Common myeloid progenitor, CD34-positive (primary cell): ENCODE results near the gene LRRC32.
A peak's percentile ranks its signal among the peaks of the same experiment; 100 is the strongest.

Experiments used
- CTCF ChIA-PET: fragments of 350-600 bp; sonication (Branson Sonifier 250); formaldehyde crosslinking; loops from one replicate; lab custom pipeline; 2021; ENCODE audit warnings: antibody characterized with exemption; lab: Charles Lee
- POLR2A ChIA-PET: fragments of 350-600 bp; sonication (Branson Sonifier 250); formaldehyde crosslinking; loops from one replicate; lab custom pipeline; 2021; ENCODE audit warnings: antibody characterized with exemption; lab: Charles Lee
- DNase-seq, 3 donors: peaks; one replicate each; pipeline versions ENCODE4 v3.0.0 to v3.0.0-alpha.2; 2013
- H3K27ac ChIP-seq, 2 experiments: 1 replicate in 1 of 2; 2 replicates in 1 of 2; pipeline ENCODE4 v1.7.0; 2013; ENCODE audit warnings: inconsistent platforms in 2 of 2, low read length in 2 of 2, mild to moderate bottlenecking in 2 of 2, low read depth in 1 of 2, moderate library complexity in 1 of 2; ENCODE audit not compliant: severe bottlenecking in 2 of 2, insufficient read depth in 1 of 2, poor library complexity in 1 of 2
- H3K27me3 ChIP-seq, 5 experiments: replicated peaks in 2 of 5; 1 replicate in 3 of 5; 2 replicates in 2 of 5; pipeline versions ENCODE4 v1.6.1 to v1.7.0; 2013; ENCODE audit warnings: low read length in 4 of 5, mild to moderate bottlenecking in 2 of 5, moderate library complexity in 2 of 5, inconsistent platforms in 1 of 5; ENCODE audit not compliant: insufficient read depth in 5 of 5, control insufficient read depth in 4 of 5
- H3K36me3 ChIP-seq, 4 experiments: 1 replicate in 2 of 4; 2 replicates in 2 of 4; pipeline versions ENCODE4 v1.6.1 to v1.7.0; 2013; ENCODE audit warnings: low read length in 3 of 4, control low read depth in 1 of 4, mild to moderate bottlenecking in 1 of 4; ENCODE audit not compliant: control insufficient read depth in 4 of 4, insufficient read depth in 4 of 4
- H3K4me1 ChIP-seq, 4 experiments: 1 replicate in 3 of 4; 2 replicates in 1 of 4; pipeline versions ENCODE4 v1.6.1 to v1.7.1; 2013; ENCODE audit warnings: low read length in 3 of 4, mild to moderate bottlenecking in 3 of 4, control low read depth in 1 of 4, inconsistent platforms in 1 of 4, moderate library complexity in 1 of 4; ENCODE audit not compliant: control insufficient read depth in 4 of 4, insufficient read depth in 4 of 4; ENCODE audit errors: control extremely low read depth in 1 of 4
- H3K4me3 ChIP-seq, 7 experiments: 1 replicate in 4 of 7; 2 replicates in 3 of 7; pipeline versions ENCODE4 v1.5.1 to v1.7.0; 2013; ENCODE audit warnings: mild to moderate bottlenecking in 7 of 7, low read length in 6 of 7, moderate library complexity in 6 of 7, inconsistent platforms in 2 of 7, low read depth in 2 of 7, control low read depth in 1 of 7; ENCODE audit not compliant: insufficient read depth in 4 of 7, control insufficient read depth in 1 of 7; ENCODE audit errors: extremely low read depth in 1 of 7
- H3K9me3 ChIP-seq, 5 experiments: 1 replicate in 4 of 5; 2 replicates in 1 of 5; pipeline versions ENCODE4 v1.6.1 to v1.7.1; 2013; ENCODE audit warnings: low read length in 4 of 5, mild to moderate bottlenecking in 2 of 5, inconsistent platforms in 1 of 5, low read depth in 1 of 5, moderate library complexity in 1 of 5; ENCODE audit not compliant: control insufficient read depth in 4 of 5, insufficient read depth in 2 of 5; ENCODE audit errors: control extremely low read depth in 1 of 5
- WGBS: methylation state at CpG from one replicate; pipeline ENCODE4 v1.1.5; 2013; ENCODE audit not compliant: insufficient coverage; 5-methylcytosine and 5-hydroxymethylcytosine counted together

The LRRC32 gene

GRCh38 chr11:76669901-76670484, 554 bp downstream of the LRRC32 start:
- peaks cover 0 to 32% (median 10%) of the 10 kb centered on the region in 5 experiments for H3K27me3 ChIP-seq
- ChIA-PET POLR2A (interaction anchor here (1.9 kb wide), 1 partner anchor 43 kb away, joined by 4 read pairs; no protein-coding TSS in a partner anchor), CTCF (interaction anchor here (1.1 to 20.0 kb wide), 8 partner anchors 9 to 93 kb away, joined by 3 to 192 read pairs (median 8); no protein-coding TSS in a partner anchor)
- no peak overlapping the region for H3K27ac ChIP-seq
- 18% methylated on average over 16 of the region's 24 CpGs for WGBS
- H3K9me3 ChIP-seq: no peaks in the 10 kb centered on the region
- no peaks in the 10 kb centered on the region for H3K36me3 ChIP-seq
- peak overlapping the region in 5 of 7 experiments; percentile 13 to 61 (median 52) for H3K4me3 ChIP-seq
- no peak for DNase-seq
- peaks cover 8 to 62% (median 42%) of the 10 kb centered on the region in 4 experiments for H3K4me1 ChIP-seq

GRCh38 chr11:76668362-76669155, 2.0 kb downstream of the LRRC32 start:
- ChIA-PET CTCF (interaction anchor here (1.0 to 20.0 kb wide), 6 partner anchors 10 to 70 kb away, joined by 5 to 192 read pairs (median 10); no protein-coding TSS in a partner anchor), POLR2A (no interaction called here)
- Histone ChIP-seq H3K4me3 (no peak overlapping the region), H3K36me3 (no peaks in the 10 kb centered on the region), H3K4me1 (peaks cover 13 to 76% (median 54%) of the 10 kb centered on the region in 4 experiments), H3K27me3 (peaks cover 0 to 26% (median 10%) of the 10 kb centered on the region in 5 experiments), H3K27ac (no peak overlapping the region), H3K9me3 (no peaks in the 10 kb centered on the region)
- 93% methylated on average over 3 of the region's 3 CpGs for WGBS
- no peak for DNase-seq

GRCh38 chr11:76667856-76668255, 2.7 kb downstream of the LRRC32 start:
- Histone ChIP-seq H3K36me3 (no peaks in the 10 kb centered on the region), H3K27me3 (peaks cover 0 to 26% (median 10%) of the 10 kb centered on the region in 5 experiments), H3K27ac (no peak overlapping the region), H3K4me1 (peaks cover 13 to 72% (median 53%) of the 10 kb centered on the region in 4 experiments), H3K9me3 (no peaks in the 10 kb centered on the region), H3K4me3 (no peak overlapping the region)
- WGBS: 96% methylated on average over 6 of the region's 7 CpGs
- CTCF ChIA-PET: interaction anchor here (4.1 to 20.0 kb wide), 2 partner anchors 41 to 59 kb away, joined by 9 to 192 read pairs; no protein-coding TSS in a partner anchor
- POLR2A ChIA-PET: no interaction called here
- DNase-seq: no peak

GRCh38 chr11:76667271-76667818, 3.2 kb downstream of the LRRC32 start:
- 95% methylated on average over 13 of the region's 15 CpGs for WGBS
- CTCF ChIA-PET: interaction anchor here (4.1 to 20.0 kb wide), 2 partner anchors 40 to 58 kb away, joined by 9 to 192 read pairs; no protein-coding TSS in a partner anchor
- no peak overlapping the region for H3K27ac ChIP-seq

GRCh38 chr11:76666830-76667229, 3.7 kb downstream of the LRRC32 start:
- ChIA-PET CTCF (no interaction called here), POLR2A (interaction anchor here (0.5 kb wide), 1 partner anchor 113 kb away, joined by 3 read pairs; no protein-coding TSS in a partner anchor)
- Histone ChIP-seq H3K36me3 (no peaks in the 10 kb centered on the region), H3K27ac (no peak overlapping the region), H3K4me1 (peaks cover 8 to 62% (median 47%) of the 10 kb centered on the region in 4 experiments), H3K4me3 (no peak overlapping the region), H3K27me3 (peaks cover 0 to 24% (median 10%) of the 10 kb centered on the region in 5 experiments), H3K9me3 (no peaks in the 10 kb centered on the region)
- WGBS: 86% methylated on average over 5 of the region's 5 CpGs
- DNase-seq: no peak

More at GRCh38 chr11:76667271-76667818, 3.2 kb downstream of the LRRC32 start:
- peaks cover 0 to 26% (median 10%) of the 10 kb centered on the region in 5 experiments for H3K27me3 ChIP-seq
- POLR2A ChIA-PET: no interaction called here
- peaks cover 13 to 67% (median 49%) of the 10 kb centered on the region in 4 experiments for H3K4me1 ChIP-seq
- no peaks in the 10 kb centered on the region for H3K36me3 ChIP-seq
- DNase-seq: no peak
- no peak overlapping the region for H3K4me3 ChIP-seq
- no peaks in the 10 kb centered on the region for H3K9me3 ChIP-seq

GRCh38 chr11:76666408-76666807, 4.1 kb downstream of the LRRC32 start:
- no peak overlapping the region for H3K27ac ChIP-seq
- no peaks in the 10 kb centered on the region for H3K36me3 ChIP-seq
- H3K27me3 ChIP-seq: peaks cover 0 to 22% (median 10%) of the 10 kb centered on the region in 5 experiments
- ChIA-PET CTCF (interaction anchor here (2.6 kb wide), 1 partner anchor 14 kb away, joined by 9 read pairs; no protein-coding TSS in a partner anchor), POLR2A (interaction anchor here (0.5 kb wide), 1 partner anchor 113 kb away, joined by 3 read pairs; no protein-coding TSS in a partner anchor)
- H3K4me1 ChIP-seq: peaks cover 7 to 58% (median 45%) of the 10 kb centered on the region in 4 experiments
- H3K4me3 ChIP-seq: no peak overlapping the region
- H3K9me3 ChIP-seq: no peaks in the 10 kb centered on the region
- DNase-seq: peak in 1 of 3 donors; percentile 44
- 12% methylated on average over 6 of the region's 7 CpGs for WGBS
